Dedifferentiated amniotic fluid mesenchymal stem cell (primary cell): ENCODE measurements around the gene EPS8.
"Not testable (repeated sequence)": the region's sequence is repeated elsewhere in the genome, so short reads cannot be mapped to it uniquely, and the experiment has no call there.

Experiments
- DNase-seq: peaks from one replicate; pipeline ENCODE4 v3.0.0-alpha.2; 2016; ENCODE audit errors: extremely low spot score

EPS8 gene

DNA sequence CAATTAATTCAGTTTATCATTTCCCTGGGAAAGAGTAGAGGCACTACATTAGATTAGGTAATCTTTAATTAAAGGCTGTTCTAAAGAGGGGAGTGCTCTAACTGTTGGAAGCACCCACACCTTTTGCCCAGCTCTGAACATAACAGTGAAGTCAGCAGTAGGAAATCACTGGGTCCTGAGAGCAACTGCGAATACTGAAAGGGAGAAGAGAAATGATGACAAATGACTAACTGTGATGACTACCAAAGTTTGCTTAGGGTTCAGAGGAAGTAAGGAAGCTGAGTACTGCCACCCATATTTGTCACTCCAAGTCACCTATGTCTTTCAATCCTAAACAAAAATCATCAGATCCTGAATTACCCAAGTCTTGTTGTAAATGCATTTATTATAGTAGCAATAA lies 140.6 kb downstream of the EPS8 start:
- no peak for DNase-seq

GRCh38 chr12:15646581-15646980 lies 142.6 kb downstream of the EPS8 start:
- DNase-seq, result no peak

DNA sequence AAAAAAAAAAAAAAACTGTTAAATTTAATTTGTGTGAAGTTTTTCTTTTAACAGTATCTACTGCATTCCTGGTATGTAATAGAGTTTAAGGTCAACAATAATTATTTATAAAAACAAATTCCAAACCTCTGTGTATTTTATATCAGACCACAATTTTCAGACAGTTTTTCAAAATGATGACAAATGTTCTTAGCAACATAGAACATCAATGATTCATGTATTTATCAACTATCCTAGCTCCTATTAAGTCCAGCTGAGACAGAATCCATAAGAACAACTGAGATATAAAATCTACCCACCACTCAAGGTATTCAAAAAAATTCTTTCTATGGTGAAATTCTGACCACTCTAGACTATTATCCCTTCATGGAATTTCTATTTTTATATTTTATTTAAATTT lies 144.5 kb downstream of the EPS8 start:
- DNase-seq, result peak; percentile 47

GRCh38 chr12:15638231-15638630 lies 151.0 kb downstream of the EPS8 start:
- no peak for DNase-seq

DNA sequence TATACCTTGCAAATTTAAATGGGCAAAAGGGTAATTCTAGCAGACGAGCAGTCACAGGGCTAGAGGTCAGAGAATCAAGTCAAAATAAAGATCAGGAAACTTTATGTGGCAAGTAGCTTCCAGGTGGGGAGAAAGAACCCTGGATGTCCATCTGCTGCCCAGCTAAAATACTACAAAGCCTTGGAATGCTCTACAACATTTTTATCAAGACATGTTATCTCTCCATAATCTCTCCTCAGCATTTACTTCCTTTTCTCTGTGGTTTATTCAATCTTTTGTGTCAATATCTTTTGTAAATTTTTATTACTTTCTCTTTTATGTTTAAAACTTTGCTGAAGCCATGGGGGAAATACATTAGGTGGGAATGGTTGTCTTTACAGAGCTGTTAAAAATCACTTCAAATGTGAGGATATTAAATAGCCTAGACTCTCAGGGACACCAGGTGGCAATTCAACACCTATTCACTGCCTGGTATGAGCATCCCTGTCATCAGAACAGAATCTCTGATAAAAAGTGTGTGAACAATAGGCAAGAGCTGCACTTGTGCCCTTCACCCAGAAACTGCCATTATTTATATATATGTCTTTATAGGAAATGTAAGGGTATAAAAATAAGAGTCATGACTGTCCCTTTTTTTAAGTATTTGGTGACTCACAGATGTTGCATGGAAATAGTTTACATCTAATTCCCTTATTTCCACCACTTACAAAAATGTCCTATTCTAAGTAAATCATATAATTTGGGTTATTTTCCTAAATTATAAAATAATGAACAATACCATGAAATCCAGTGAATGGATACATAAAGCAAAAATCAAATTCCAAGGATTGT lies 152.9 kb downstream of the EPS8 start:
- no peak for DNase-seq

GRCh38 chr12:15634010-15634683 lies 155.0 kb downstream of the EPS8 start:
- DNase-seq, result peak; percentile 32

GRCh38 chr12:15633201-15633600 lies 156.0 kb downstream of the EPS8 start:
- DNase-seq, result no peak

GRCh38 chr12:15632708-15633107 lies 156.5 kb downstream of the EPS8 start:
- DNase-seq, result no peak

- DNase-seq, result no peak
Measured at GRCh38 chr12:15631007-15631715, 158.0 kb downstream of the EPS8 start.

DNA sequence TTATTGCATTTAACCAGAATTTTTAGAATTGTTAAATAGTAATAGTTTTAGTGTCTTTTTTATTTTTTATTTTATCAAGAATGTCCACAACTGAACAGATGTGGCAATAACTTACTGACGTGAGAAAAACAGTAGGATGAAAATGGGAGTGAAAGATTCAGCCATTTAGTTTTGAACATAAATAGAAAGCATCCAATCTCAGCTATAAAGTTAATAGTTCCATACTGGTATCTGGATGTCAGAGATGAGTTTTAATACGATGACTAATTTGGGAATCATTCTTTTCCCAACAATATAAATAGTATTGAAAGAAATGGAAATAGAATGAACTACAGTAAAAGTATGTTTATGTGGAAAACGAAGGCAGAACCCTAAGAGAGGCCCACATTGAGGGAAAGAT lies 159.4 kb downstream of the EPS8 start:
- DNase-seq, result peak; percentile 43

DNA sequence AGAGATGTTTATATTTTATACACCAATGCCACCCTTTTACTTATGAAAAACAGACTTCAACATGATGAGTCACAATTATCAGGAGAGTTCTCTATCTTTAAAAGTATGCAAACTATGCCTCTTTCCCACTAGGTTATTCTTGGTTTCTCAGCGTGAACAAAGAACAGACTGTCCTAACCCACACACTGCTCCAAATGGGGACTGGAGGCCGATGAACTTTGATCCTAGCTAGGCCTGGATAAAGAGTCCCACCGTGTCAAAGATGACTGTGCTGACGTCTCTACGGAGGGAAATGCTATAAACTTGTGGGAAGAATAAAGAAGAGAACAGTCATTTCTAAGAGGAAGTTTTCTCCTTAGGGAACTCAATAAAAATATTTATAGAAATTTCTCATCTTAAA lies 160.1 kb downstream of the EPS8 start:
- DNase-seq, result peak; percentile 76

- DNase-seq, result peak; percentile 31
Measured at GRCh38 chr12:15627995-15628945, 160.9 kb downstream of the EPS8 start.

DNA sequence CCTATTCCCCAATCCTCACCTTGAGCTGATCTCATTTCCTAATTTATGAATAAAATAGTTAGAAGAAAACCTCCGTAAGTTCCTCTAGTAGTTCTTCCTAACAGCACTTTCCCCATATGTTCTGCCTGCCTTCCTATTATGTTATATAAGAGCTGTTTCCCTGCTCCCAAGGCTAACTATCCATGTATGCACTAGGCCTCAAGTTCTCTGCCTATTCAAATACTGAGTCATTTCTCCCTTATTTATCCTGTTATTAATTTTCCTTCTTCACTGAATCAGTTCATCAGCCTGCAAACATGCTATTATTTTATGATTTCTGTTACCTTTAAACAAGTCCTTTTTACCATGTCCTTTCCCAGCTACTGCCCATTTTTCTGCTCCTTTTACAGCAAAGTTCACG lies 164.1 kb downstream of the EPS8 start:
- no peak for DNase-seq

DNA sequence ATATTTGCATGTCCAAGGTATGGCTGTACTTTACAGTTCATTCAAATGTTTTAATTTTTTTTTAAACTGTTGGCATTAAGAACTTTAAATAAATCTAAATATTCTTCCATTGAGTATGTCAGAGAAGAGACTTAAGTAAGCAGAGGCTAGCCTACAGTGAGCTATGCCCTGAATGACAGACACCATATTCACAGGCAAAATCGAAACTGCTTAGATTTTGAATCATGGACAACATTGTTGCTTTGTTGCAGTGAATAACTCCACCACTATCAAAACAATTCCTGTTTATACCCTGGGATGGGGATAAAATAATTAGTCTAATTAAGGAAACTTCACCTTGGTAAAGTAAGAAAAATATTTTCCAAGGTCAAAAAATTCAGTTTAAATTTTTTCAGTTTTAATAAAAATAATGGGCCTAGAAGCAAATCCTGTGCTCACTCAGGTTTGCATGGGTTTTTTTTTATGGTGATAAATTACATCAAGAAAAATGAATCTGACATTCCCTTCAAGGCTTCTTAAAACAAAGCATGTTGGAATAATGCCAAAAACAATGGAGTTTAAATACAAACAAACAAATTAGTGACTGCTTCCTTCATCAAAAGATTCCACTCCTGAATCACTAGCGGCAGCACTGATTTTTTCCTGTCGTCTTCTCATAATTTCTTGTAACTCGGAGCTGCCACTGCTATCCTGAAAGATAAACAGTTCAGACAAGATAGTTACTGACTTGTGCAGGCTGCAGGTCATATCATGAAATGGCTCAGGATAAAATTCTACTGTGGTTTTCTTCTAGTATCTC lies 168.2 kb downstream of the EPS8 start:
- no peak for DNase-seq

DNA sequence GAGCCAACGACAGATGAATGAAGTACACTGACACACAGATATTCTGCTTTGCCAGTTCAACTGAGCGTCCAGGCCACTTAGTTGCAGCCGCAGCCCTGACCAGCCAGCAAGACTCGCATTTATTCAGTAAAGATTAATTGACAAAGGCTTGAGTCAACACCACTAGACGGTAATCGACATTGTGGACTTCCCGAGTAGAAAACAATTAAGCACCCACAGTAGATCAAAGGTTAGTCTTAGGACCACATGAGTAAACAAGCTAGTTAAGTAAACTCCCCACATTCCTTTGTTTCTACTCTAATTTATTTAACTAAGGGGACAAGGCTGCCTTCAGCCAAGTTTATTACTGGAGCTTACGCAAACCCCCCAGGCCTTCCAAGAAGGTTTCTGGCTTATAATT lies 172.7 kb downstream of the EPS8 start:
- not testable (repeated sequence) for DNase-seq

GRCh38 chr12:15613981-15614380 lies 175.2 kb downstream of the EPS8 start:
- DNase-seq, result peak; percentile 79

- DNase-seq, result no peak
Measured at GRCh38 chr12:15608941-15609340, 180.2 kb downstream of the EPS8 start.

DNA sequence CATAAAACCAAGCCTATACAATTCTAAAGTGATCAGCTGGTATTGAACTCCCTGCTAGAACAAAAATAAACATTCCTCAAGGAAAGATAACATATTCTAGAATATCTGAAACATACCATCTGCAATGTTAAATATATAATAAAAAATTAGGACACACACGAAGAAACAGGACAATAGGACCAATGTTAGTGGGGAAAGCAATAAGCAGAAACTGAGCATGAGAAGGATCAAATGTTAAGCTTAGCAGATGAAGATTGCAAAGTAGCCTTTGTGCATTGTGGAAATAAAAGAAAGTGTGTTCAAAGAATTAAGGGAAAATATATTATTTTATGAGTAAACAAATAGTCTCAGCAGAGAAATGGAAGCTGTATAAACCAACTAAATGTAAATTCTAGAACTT lies 180.8 kb downstream of the EPS8 start:
- no peak for DNase-seq

DNA sequence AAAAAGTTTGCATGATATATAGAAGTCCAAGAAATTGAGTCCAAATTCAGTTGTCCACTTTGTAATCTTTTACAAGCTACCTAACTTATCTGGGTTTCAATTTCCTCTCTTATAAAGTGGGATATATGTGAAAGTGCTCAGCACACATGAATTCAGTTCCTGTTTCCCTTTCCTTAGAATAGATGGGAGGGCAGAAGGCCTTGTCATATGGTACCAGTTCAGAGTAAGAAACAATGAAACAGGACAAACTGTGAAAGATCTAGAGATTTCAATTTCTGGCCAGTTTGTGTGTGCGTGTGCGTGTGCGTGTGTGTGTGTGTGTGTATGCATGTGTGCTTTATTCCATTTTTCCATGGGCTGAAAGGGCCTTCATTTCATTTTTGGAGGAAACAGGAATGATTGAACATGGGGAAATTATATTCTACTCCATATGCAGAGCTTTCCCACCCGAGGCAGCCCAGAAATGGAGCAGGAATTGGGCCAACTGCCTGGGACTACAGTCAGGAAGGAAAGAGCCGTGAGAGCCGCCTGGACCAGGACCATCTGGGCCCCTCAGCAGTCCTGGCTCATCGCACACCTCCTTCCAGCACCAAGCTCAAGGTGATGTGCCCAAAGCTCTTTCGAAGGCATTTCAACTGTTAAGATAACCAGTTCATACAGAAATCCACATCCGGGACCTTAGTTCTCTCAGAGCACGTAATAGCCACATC lies 183.2 kb downstream of the EPS8 start:
- DNase-seq, result no peak

DNA sequence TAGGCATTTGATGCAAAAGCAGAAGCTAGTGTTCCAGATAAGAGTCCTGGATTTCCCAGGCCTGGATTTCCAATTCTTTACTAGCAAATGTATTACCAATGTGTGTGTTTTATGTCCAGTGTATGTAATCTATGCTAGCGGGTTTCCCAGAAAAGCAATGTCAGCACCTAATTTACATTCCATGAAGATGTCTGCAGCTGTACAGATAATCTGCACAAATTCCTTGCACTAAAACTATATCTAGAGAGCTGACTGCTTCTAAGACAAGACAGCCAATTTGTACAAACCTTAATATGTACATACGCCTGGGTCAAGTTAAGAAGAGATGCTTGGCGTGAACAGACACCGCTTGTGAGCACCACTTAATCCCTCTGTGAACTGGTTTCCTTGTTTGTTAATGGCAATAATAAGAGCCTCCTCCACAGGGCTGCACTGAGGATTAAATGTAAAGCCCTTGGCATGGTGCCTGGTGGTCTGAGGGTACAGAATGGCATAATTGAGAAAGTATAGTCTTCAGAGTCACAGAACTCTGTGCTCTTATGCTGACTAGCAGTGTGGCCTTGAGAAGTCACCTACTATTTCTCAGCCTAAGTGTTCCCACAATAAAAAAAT lies 185.6 kb downstream of the EPS8 start:
- DNase-seq, result no peak
